Heart left ventricle (tissue), 13 donors: ENCODE measurements around the gene RBPMS2.

Experiments used
- POLR2A ChIP-seq, 2 donors: fragments of 450-650 bp; IDR thresholded peaks; one replicate each; pipeline ENCODE4 v1.6.1; 2017; ENCODE audit warnings: antibody characterized with exemption in 2 of 2, mild to moderate bottlenecking in 2 of 2, moderate library complexity in 2 of 2
- TF ChIP-seq, protein P1 (sequence below), 12 donors: fragments of 200-600 bp; sonication (generic) in 4 of 12; IDR thresholded peaks; one replicate each; pipeline versions ENCODE4 v1.5.0 to v1.8.0; 2018 to 2022; ENCODE audit warnings: antibody characterized with exemption in 12 of 12, mild to moderate bottlenecking in 5 of 12
- donor health status: ischemic (EF 13 %, LVEDD 7.1; RV severe dilation, severe dysfunction).
- donor health status: DM: no; HTN: yes; CAD: no.
- donor health status: DM: no; HTN: no; CAD: no.
- donor health status: ischemic (EF 25% LVEDD 6.9; RV normal size, moderate dysfunction).
- donor health status: ischemic (EF 25% LVEDD 5.7; RV mildly dilated, moderate dysfunction).
- donor health status: ischemic (EF 35%, LVEDD 5.7; RV mildly dilated, moderate dysfunction).
- donor health status: nonischemic (EF 11% LVEDD 7.7; RV severe dilation, severe dysfunction).
- donor health status: DM: yes; HTN: yes; CAD: no.
- donor health status: PGD.
- donor health status: ischemic (EF 29% LVEDD 5.4; RV normal size, mild dysfunction).
- donor health status: nonischemic (EF 23%, LVEDD 6.1; RV moderate dilation, normal function).

GRCh38 chr15:64753480-64754185, 21.8 kb downstream of the RBPMS2 start:
- TF ChIP-seq, protein P1, sequence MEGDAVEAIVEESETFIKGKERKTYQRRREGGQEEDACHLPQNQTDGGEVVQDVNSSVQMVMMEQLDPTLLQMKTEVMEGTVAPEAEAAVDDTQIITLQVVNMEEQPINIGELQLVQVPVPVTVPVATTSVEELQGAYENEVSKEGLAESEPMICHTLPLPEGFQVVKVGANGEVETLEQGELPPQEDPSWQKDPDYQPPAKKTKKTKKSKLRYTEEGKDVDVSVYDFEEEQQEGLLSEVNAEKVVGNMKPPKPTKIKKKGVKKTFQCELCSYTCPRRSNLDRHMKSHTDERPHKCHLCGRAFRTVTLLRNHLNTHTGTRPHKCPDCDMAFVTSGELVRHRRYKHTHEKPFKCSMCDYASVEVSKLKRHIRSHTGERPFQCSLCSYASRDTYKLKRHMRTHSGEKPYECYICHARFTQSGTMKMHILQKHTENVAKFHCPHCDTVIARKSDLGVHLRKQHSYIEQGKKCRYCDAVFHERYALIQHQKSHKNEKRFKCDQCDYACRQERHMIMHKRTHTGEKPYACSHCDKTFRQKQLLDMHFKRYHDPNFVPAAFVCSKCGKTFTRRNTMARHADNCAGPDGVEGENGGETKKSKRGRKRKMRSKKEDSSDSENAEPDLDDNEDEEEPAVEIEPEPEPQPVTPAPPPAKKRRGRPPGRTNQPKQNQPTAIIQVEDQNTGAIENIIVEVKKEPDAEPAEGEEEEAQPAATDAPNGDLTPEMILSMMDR (IDR thresholded peaks at IDR 0.05) = no peak
- no peak for TF ChIP-seq POLR2A (IDR thresholded peaks at IDR 0.05)
